ENCODE results near the gene EGFL7. TPM values are rescaled to one million over a fixed set of nuclear protein-coding genes. Genes with fewer than 3 reads are reported as not detected.

Gene EGFL7
- total RNA-seq, 1 donor from 2014 or later: 272 TPM

DNA sequence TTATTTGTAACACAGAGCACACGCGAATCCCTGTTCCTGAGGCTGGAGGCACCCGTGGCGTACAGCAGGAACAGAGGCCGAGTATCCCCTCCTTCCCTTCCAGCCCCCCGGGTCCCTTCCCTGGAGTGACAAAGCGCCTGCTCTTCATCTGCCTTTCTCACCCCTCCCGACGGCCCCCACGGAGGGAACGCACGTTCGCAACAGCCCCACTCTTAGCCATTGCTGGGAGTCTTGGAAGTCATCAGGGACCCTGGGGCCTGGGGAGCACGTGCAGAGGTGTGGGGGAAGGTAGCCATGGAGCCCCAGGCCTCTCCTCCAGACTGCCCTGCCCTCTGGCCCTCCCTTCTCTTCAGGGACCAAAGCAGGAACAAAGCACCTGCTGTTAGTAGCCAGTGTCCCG lies 22.1 kb downstream of the EGFL7 start:
- TF ChIP-seq POLR2AphosphoS5 (IDR thresholded peaks at IDR 0.05; ENCODE audit: insufficient read depth in 1 of 2, low read depth in 1 of 2) (no peak), POLR2A (IDR thresholded peaks at IDR 0.05) (no peak)
- TF ChIP-seq, protein P1, sequence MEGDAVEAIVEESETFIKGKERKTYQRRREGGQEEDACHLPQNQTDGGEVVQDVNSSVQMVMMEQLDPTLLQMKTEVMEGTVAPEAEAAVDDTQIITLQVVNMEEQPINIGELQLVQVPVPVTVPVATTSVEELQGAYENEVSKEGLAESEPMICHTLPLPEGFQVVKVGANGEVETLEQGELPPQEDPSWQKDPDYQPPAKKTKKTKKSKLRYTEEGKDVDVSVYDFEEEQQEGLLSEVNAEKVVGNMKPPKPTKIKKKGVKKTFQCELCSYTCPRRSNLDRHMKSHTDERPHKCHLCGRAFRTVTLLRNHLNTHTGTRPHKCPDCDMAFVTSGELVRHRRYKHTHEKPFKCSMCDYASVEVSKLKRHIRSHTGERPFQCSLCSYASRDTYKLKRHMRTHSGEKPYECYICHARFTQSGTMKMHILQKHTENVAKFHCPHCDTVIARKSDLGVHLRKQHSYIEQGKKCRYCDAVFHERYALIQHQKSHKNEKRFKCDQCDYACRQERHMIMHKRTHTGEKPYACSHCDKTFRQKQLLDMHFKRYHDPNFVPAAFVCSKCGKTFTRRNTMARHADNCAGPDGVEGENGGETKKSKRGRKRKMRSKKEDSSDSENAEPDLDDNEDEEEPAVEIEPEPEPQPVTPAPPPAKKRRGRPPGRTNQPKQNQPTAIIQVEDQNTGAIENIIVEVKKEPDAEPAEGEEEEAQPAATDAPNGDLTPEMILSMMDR (IDR thresholded peaks at IDR 0.05): no peak
- Histone ChIP-seq H3K36me3 (no peaks in the 10 kb centered on the region), H3K4me1 (peaks cover 30% of the 10 kb centered on the region), H3K9me3 (no peaks in the 10 kb centered on the region), H3K27me3 (no peaks in the 10 kb centered on the region), H3K4me3 (no peak overlapping the region), H3K27ac (no peak overlapping the region)
- intact Hi-C loops (cut with DNase I): no loop called here
- DNase-seq (ENCODE audit: extremely low spot score in 2 of 2): no peak

DNA sequence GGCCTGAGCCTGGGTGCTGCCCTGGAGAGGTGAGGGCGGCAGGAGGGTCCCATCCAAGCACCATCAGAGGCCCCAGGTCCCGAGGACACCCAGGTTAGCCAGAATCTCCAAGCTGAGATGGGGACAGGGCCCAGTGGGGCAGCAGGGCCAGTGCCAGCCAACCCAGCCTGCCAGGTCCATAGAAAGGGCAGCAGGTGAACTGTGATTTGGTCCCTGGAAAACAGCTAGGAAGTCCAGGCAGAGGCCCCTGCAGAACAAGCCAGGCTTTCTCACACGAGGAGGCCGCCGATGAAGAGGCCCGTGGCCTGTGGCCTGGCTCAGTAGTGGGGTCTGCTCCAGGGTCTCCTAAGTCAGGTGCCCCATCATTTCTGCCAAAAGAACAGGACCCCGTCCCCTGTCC lies 22.5 kb downstream of the EGFL7 start:
- intact Hi-C loops (cut with DNase I): no loop called here
- TF ChIP-seq POLR2AphosphoS5 (IDR thresholded peaks at IDR 0.05; ENCODE audit: insufficient read depth in 1 of 2, low read depth in 1 of 2) (no peak), POLR2A (IDR thresholded peaks at IDR 0.05) (no peak)
- TF ChIP-seq, protein P1 (IDR thresholded peaks at IDR 0.05): no peak
- Histone ChIP-seq H3K27ac (no peak overlapping the region), H3K4me3 (peak overlapping the region; percentile 84 to 90), H3K27me3 (no peaks in the 10 kb centered on the region), H3K4me1 (peaks cover 30% of the 10 kb centered on the region), H3K36me3 (no peaks in the 10 kb centered on the region), H3K9me3 (no peaks in the 10 kb centered on the region)
- DNase-seq (ENCODE audit: extremely low spot score in 2 of 2): no peak

DNA sequence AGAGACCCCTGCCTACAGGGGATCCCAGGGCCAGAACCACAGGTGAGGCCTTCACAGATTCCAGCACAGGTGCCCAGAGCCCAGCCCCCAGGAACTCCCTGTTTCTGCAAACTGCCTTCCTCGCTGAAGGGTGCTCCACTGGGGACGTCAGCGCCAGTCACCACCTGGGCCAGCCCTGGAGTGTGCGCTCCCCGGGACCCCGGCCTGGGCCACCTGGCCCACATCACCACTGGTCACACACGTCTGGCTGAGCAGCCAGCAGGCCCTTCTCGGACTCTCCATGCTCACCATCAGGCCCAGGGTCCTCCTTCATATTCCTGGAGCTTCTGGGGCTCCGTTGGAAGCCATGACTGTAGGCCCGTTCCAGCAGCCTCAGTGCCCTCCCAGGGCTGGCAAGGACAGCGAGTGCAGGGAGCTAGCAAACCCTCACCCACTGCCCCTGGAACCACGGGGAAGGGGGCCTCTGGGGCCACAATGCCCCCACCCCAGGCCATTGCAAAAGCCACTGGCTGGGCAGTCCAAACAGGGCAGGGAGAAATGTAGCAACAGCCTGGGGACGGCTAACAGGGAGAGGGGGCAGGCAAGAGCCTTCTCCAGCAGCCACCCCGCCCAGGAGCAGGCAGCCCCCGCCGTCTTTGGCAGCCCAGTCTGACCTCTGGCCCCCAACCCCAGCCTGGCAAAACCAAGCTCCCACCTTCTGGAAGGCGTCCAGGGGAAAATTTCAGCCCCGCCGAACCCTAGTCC lies 23.2 kb downstream of the EGFL7 start:
- Histone ChIP-seq H3K9me3 (no peaks in the 10 kb centered on the region), H3K27ac (peak overlapping the region; percentile 71), H3K27me3 (no peaks in the 10 kb centered on the region), H3K4me3 (peak overlapping the region; percentile 84 to 90), H3K4me1 (peaks cover 30% of the 10 kb centered on the region), H3K36me3 (no peaks in the 10 kb centered on the region)
- intact Hi-C loops (cut with DNase I): no loop called here
- TF ChIP-seq, protein P1 (IDR thresholded peaks at IDR 0.05): no peak
- no peak for DNase-seq (ENCODE audit: extremely low spot score in 2 of 2)

DNA sequence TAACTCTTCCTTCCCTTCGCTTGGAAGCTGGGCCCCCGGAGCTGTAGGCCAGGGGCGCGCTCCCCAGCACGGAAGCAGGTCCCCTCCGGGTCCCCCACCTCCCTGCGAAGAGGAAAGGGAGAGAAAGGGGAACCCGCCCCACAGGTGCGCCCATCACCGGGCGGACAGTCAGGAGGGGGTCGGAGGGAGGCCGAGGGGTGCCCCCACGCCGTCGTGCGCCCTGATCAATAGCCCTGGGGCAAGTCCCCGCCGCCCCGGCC lies 23.7 kb downstream of the EGFL7 start:
- no peaks in the 10 kb centered on the region for H3K27me3 ChIP-seq
- no peaks in the 10 kb centered on the region for H3K36me3 ChIP-seq
- intact Hi-C loops (cut with DNase I): no loop called here
- DNase-seq (ENCODE audit: extremely low spot score in 2 of 2): no peak
- H3K9me3 ChIP-seq: no peaks in the 10 kb centered on the region
- peak overlapping the region; percentile 71 for H3K27ac ChIP-seq
- peaks cover 30% of the 10 kb centered on the region for H3K4me1 ChIP-seq
- H3K4me3 ChIP-seq: peak overlapping the region; percentile 84 to 90
- TF ChIP-seq, protein P1 (IDR thresholded peaks at IDR 0.05): no peak
- no peak for TF ChIP-seq POLR2A (IDR thresholded peaks at IDR 0.05)
- no peak for TF ChIP-seq POLR2AphosphoS5 (IDR thresholded peaks at IDR 0.05; ENCODE audit: insufficient read depth in 1 of 2, low read depth in 1 of 2)

DNA sequence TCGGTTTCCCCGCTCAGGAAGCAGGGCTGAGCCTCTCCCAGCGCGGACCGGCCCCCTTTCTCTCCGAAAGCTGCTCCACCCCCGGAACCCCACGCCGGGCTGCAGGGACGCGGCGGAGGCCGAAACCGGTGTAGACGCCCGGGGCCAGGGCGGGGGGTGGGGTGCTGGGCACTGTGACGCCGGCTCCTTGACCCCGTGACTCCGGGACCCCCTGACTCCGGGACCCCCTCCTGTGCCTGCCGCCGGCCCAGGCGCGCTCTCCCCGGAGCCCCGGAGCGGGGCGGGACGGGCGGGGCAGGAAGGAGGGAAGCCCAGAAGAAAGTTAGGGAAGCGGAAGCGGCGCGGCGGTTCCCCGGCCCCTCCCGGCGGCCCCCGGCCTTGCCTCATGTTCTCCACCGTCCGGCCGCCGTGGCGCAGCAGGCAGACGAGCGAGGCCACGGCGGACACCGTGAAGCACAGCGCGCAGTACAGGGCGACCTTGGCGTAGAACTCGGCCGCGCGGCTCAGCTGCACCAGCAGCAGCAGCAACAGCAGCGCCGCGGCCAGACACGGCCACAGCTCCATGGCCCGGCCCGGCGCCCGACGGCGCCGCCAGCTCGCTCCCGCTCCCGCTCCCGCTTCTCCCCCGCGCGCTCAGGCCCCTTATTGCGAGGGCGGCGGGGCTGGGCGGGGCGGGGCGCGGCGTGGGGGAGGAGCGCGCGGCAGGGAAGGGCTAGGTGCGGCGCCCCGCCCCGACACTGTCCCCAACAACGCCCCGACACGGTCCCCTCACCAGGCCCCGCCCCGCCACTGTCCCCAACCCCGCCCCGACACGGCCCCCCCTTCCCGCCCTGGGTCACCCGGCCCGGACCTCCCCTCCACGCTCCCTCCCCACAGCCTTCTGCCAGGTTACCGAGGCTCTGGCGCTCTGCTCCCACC lies 24.3 kb downstream of the EGFL7 start, which contains the start of gene AGPAT2:
AGPAT2 (minus strand) TSS at position 664 of the 918 bp plus-strand sequence; CDS start at position 564, 100 bp downstream.
- intact Hi-C loops (cut with DNase I): no loop called here
- H3K4me1 ChIP-seq: peaks cover 30% of the 10 kb centered on the region
- peak within 1 kb of the TSS; percentile 71 for H3K27ac ChIP-seq

More for the DNA sequence above, 24.3 kb downstream of the EGFL7 start, which contains the start of gene AGPAT2:
- H3K36me3 ChIP-seq: no peaks in the 10 kb centered on the region
- peak within 1 kb of the TSS; percentile 84 to 90 for H3K4me3 ChIP-seq
- no peaks in the 10 kb centered on the region for H3K9me3 ChIP-seq
- H3K27me3 ChIP-seq: no peaks in the 10 kb centered on the region
- DNase-seq (ENCODE audit: extremely low spot score in 2 of 2): no peak
- peak in 1 of 2 donors; percentile 33 for TF ChIP-seq POLR2A (IDR thresholded peaks at IDR 0.05)
- TF ChIP-seq, protein P1 (IDR thresholded peaks at IDR 0.05): no peak
- TF ChIP-seq POLR2AphosphoS5 (IDR thresholded peaks at IDR 0.05; ENCODE audit: insufficient read depth in 1 of 2, low read depth in 1 of 2): peak in 1 of 2 donors; percentile 57

Data from vagina (tissue), 2 donors.